Renal pelvis (tissue), 4 donors: ENCODE measurements around the gene COMP. TPM values are rescaled to one million over a fixed set of nuclear protein-coding genes. Genes with fewer than 3 reads are reported as not detected.

Experiments used
- DNase-seq: peaks from one replicate; pipeline ENCODE4 v3.0.0-alpha.2; 2013
- polyA plus RNA-seq, 3 donors: library from polyadenylated mRNA; unstranded; fragments of 120-200 nt; gene quantifications; one replicate each; pipeline ENCODE4 v1.2.1, GENCODE V29; 2013; ENCODE audit not compliant: insufficient read length in 3 of 3

The COMP gene
- polyA plus RNA-seq, 3 donors, result 0.10 to 0.56 (median 0.22) TPM

GRCh38 chr19:18804139-18804601, 13.1 kb upstream of the COMP start:
- DNase-seq, result no peak

DNA sequence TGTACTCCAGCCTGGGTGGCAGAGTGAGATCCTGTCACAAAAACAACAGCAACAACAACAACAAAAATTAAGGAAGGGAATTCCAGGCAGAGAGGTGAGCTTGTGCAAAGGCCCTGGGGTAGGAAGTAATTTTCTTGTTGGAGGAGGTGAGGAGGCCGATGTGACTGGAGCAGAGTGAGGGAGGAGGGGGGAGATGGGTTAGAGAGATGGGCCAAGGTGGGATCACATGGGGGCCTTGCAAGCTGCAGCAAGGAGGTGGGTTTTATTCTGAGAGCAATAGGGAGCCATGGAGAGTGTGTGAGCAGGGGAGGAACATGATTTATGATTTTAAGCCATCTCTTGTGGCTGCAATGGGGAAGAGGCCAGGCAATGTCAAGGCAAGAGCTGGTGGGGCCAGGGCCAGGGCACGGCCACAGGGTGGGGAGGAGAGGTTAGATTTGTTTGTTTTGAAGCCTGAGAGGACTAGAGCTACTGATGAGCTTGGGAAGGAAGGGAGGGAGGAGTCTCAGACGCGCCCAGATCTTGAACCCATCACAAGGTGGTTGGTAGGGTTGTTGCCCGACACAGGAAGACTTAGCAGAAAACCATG, 12.5 kb upstream of the COMP start:
- no peak for DNase-seq

DNA sequence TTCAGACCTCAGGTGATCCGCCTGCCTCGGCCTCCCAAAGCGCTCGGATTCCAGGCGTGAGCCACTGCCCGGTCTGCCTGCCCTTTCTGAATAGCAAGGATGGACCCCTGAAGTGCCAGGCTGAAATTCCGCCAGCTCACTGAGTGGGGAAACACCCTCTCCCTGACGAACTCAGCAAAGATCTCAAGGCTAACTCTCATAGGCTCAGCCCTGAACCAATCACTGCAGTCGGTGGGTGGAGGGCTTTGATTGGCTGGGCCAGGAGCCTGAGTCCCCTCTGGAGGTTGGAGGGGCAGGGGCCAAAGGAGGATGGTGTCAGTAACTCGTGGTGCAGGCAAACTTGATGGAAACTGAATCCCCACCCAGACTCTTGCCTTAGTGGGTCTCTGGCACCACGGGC, 11.2 kb upstream of the COMP start:
- no peak for DNase-seq

GRCh38 chr19:18800636-18801035, 9.5 kb upstream of the COMP start:
- no peak for DNase-seq

GRCh38 chr19:18800079-18800478, 9.0 kb upstream of the COMP start:
- no peak for DNase-seq

- DNase-seq, result no peak
Measured at GRCh38 chr19:18799389-18799970, 8.4 kb upstream of the COMP start.

DNA sequence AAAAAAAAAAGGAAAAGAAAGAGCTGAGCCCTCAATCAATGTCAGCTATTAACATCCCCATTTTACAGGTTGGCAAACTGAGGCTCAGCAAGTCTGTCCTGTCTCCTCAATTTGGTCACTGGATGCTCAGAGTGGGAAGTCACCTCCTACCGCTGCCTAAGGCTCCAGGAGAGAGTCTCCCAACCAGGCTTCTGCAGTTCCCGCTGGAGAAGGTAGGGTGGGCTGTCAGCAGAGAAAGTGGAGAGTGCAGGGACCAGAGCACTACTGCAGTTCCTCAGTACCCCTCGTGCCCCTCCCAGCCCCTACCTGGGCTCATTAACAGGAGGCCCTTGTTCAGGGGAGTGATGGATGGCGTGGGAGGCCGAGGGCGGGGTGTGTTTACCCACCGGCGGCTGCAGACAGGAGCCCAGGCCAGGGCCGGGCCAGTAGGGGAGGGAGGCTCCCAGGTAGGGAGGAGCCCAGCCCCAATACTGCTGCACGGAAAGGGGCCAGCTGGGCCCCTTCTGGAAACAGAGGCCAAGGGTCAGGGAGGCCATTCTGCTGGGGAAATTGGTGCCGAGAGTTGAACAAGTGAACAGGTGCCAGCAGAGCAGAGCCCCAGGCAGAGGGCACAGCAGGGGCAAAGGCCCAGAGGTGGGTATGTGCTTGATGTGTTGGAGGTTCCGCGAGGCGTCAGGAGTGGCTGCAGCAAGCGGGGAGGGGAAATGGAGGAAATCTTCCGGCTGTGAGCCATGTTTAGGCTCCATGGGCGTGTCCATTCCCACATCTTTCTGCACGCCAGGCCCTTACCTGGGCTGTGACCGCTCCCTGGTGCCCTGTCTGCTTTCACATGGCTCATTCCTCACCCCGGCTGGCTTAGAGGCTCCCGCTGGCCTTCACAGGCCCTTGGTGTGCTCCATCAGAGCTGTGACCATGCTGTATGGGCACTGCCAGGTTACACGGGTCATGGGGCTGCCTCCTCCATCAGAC, 7.6 kb upstream of the COMP start:
- no peak for DNase-seq

- no peak for DNase-seq
Measured at GRCh38 chr19:18796239-18796638, 5.1 kb upstream of the COMP start.

GRCh38 chr19:18795540-18795939, 4.4 kb upstream of the COMP start:
- DNase-seq, result no peak

- no peak for DNase-seq
Measured at GRCh38 chr19:18794692-18795091, 3.6 kb upstream of the COMP start.

DNA sequence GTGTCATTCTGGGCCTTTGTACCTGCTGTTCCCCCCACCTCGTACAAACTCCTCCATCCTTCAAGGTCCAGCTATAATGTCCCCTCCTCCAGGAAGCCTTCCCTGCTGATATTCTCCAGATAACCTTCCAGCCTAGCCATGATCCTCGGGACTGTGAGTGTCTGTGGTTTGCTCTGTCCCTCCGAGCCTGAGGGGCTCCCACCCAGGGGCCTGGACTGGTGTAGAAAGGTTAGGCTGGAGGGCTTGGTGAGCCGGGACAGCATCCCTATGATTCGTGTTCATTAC, 2.9 kb upstream of the COMP start:
- no peak for DNase-seq

DNA sequence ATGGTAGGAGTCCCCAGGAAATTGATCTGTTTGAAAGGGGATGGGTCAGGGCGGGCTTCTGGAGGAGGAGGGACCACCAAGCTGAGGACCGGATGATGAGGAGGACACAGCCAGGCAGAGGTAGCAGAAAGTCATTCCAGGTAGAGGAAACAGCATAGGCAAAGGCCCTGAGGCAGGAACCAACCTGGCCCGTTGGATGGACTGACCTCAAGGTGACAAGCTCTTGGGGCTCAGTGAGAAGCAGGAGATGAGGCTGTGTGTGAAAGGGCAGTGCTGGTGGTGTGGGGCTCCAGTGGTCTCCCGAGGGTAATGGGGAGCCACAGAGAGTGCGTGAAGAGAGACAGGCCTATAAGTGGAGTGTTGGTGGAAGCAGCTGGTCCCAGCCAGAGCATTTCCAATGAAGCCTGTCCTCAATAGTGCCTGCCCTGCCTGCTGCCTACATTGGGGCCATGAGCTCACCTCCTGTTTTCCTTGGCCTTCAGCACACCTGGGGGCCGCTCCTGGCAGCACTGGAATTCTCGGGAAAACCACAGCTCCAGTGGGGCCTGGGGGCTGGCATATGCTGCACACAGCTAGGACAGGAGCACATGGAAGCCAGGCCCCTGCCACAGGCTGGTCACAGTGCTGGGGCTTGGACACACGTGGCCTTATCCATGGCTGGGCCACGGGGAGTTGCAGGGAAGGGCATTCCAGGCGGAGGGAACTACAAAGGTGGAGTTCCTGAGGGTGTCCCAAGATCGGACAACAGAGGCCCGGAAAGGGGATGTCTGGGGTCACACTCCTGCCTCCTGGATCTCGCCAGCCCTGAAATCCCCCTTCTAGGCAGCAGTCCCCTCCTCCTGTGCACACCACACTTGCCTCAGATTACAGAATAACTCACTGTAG, 2.3 kb upstream of the COMP start:
- no peak for DNase-seq

GRCh38 chr19:18792661-18793060, 1.6 kb upstream of the COMP start:
- DNase-seq, result no peak

- DNase-seq, result no peak
Measured at GRCh38 chr19:18791315-18791678, 192 bp upstream of the COMP start.

- DNase-seq, result no peak
Measured at GRCh38 chr19:18789883-18790565, 1.1 kb downstream of the COMP start.

- no peak for DNase-seq
Measured at GRCh38 chr19:18789422-18789869, 1.7 kb downstream of the COMP start.

GRCh38 chr19:18788529-18789421, 2.3 kb downstream of the COMP start:
- no peak for DNase-seq

- DNase-seq, result peak; percentile 66
Measured at GRCh38 chr19:18785179-18786124, 5.7 kb downstream of the COMP start.

DNA sequence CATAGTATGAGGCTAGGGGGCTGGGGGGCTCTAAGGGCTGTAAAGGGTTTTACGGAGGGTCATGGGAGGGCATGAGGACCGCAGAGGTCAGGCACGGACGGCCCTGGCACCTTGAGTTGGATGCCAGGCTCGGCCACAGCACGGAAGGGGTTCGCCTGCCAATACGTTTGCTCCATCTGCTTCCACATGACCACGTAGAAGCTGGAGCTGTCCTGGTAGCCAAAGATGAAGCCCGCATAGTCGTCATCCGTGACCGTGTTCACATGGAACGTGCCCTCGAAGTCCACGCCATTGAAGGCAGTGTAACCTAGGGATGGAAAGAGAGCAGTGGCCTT, 6.4 kb downstream of the COMP start:
- DNase-seq, result no peak
